ENCODE measurements around the gene NSF.
"Not testable (repeated sequence)": the region's sequence is repeated elsewhere in the genome, so short reads cannot be mapped to it uniquely, and the experiment has no call there.

- TF ChIP-seq, protein P1, sequence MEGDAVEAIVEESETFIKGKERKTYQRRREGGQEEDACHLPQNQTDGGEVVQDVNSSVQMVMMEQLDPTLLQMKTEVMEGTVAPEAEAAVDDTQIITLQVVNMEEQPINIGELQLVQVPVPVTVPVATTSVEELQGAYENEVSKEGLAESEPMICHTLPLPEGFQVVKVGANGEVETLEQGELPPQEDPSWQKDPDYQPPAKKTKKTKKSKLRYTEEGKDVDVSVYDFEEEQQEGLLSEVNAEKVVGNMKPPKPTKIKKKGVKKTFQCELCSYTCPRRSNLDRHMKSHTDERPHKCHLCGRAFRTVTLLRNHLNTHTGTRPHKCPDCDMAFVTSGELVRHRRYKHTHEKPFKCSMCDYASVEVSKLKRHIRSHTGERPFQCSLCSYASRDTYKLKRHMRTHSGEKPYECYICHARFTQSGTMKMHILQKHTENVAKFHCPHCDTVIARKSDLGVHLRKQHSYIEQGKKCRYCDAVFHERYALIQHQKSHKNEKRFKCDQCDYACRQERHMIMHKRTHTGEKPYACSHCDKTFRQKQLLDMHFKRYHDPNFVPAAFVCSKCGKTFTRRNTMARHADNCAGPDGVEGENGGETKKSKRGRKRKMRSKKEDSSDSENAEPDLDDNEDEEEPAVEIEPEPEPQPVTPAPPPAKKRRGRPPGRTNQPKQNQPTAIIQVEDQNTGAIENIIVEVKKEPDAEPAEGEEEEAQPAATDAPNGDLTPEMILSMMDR (IDR thresholded peaks at IDR 0.05) = not testable (repeated sequence)
- TF ChIP-seq POLR2A (IDR thresholded peaks at IDR 0.05) = not testable (repeated sequence)
Measured at GRCh38 chr17:46566980-46567379, 23.5 kb upstream of the NSF start.

Data from uterus (tissue), 2 donors.